Naive thymus-derived CD4-positive, alpha-beta T cell (primary cell): ENCODE data around the gene TEAD4. TPM values are rescaled to one million over a fixed set of nuclear protein-coding genes. Genes with fewer than 3 reads are reported as not detected.
A peak's percentile ranks its signal among the peaks of the same experiment; 100 is the strongest.

Source experiments
- ATAC-seq: fragments of 150-1000 bp; cut with Tn5 transposase; 2 replicates; pipeline ENCODE4 v1.10.0; 2021; ENCODE audit warnings: mild to moderate bottlenecking, moderate library complexity
- CTCF ChIA-PET: fragments of 350-600 bp; sonication (Branson Sonifier 250); formaldehyde crosslinking; loops from one replicate; lab custom pipeline; 2021; ENCODE audit warnings: antibody characterized with exemption; lab: Charles Lee
- POLR2A ChIA-PET: fragments of 350-600 bp; sonication (Branson Sonifier 250); formaldehyde crosslinking; loops from one replicate; lab custom pipeline; 2021; ENCODE audit warnings: antibody characterized with exemption, inconsistent platforms; lab: Charles Lee
- DNase-seq, 9 donors: peaks; one replicate each; pipeline versions ENCODE4 v3.0.0 to v3.0.0-alpha.2; 2020 to 2022; ENCODE audit warnings: mixed read lengths in 1 of 9
- H3K27ac ChIP-seq: one replicate; pipeline ENCODE4 v1.7.0; 2013; ENCODE audit warnings: mild to moderate bottlenecking, low read depth, low read length, moderate library complexity
- H3K27me3 ChIP-seq, 2 donors: one replicate each; pipeline ENCODE4 v1.7.0; 2013; ENCODE audit warnings: low read length in 2 of 2, mild to moderate bottlenecking in 2 of 2, moderate library complexity in 2 of 2; ENCODE audit not compliant: control insufficient read depth in 2 of 2, insufficient read depth in 2 of 2
- H3K36me3 ChIP-seq, 3 experiments: 1 replicate in 2 of 3; 2 replicates in 1 of 3; pipeline ENCODE4 v1.7.0; 2013; ENCODE audit warnings: low read length in 3 of 3, mild to moderate bottlenecking in 3 of 3, moderate library complexity in 1 of 3; ENCODE audit not compliant: insufficient read depth in 3 of 3, control insufficient read depth in 2 of 3
- H3K4me1 ChIP-seq, 2 donors: one replicate each; pipeline ENCODE4 v1.7.0; 2013; ENCODE audit warnings: low read length in 2 of 2, mild to moderate bottlenecking in 2 of 2, moderate library complexity in 1 of 2; ENCODE audit not compliant: control insufficient read depth in 2 of 2, insufficient read depth in 2 of 2
- H3K4me3 ChIP-seq: 2 replicates; pipeline ENCODE4 v1.7.0; 2013; ENCODE audit warnings: mild to moderate bottlenecking, low read length
- H3K9me3 ChIP-seq, 3 experiments: 1 replicate in 2 of 3; 2 replicates in 1 of 3; pipeline ENCODE4 v1.7.0; 2013; ENCODE audit warnings: low read length in 3 of 3; ENCODE audit not compliant: control insufficient read depth in 2 of 3
- H3K27ac Mint-ChIP-seq, 9 donors: one replicate each; pipeline ENCODE4 v1.8.0; 2020 to 2022; ENCODE audit warnings: mixed read lengths in 9 of 9, mild to moderate bottlenecking in 8 of 9, moderate library complexity in 5 of 9, inconsistent platforms in 2 of 9
- H3K27me3 Mint-ChIP-seq, 5 donors: one replicate each; pipeline ENCODE4 v1.8.0; 2021 to 2022; ENCODE audit warnings: mixed read lengths in 5 of 5, mild to moderate bottlenecking in 1 of 5
- H3K36me3 Mint-ChIP-seq, 5 donors: one replicate each; pipeline ENCODE4 v1.8.0; 2020 to 2022; ENCODE audit warnings: mixed read lengths in 5 of 5, mild to moderate bottlenecking in 3 of 5, inconsistent platforms in 1 of 5
- H3K4me1 Mint-ChIP-seq, 7 donors: one replicate each; pipeline ENCODE4 v1.8.0; 2020 to 2022; ENCODE audit warnings: mixed read lengths in 7 of 7, mild to moderate bottlenecking in 3 of 7, inconsistent platforms in 1 of 7
- H3K4me3 Mint-ChIP-seq, 10 donors: one replicate each; pipeline ENCODE4 v1.8.0; 2020 to 2022; ENCODE audit warnings: mild to moderate bottlenecking in 10 of 10, mixed read lengths in 10 of 10, moderate library complexity in 6 of 10, inconsistent platforms in 2 of 10
- H3K9me3 Mint-ChIP-seq, 11 donors: one replicate each; pipeline ENCODE4 v1.8.0; 2020 to 2022; ENCODE audit warnings: mixed read lengths in 11 of 11, mild to moderate bottlenecking in 4 of 11, inconsistent platforms in 1 of 11, moderate library complexity in 1 of 11
- intact Hi-C, 2 donors: fragments of 100-400 bp; cut with micrococcal nuclease; formaldehyde crosslinking; loops; one replicate each; pipeline ENCODE4 v1.15.1; 2023
- polyA plus RNA-seq, 2 donors: library from polyadenylated mRNA; unstranded; fragments of 300-500 nt; fragmentation: Illumina TruSeq; gene quantifications; one replicate each; pipeline ENCODE4 v1.2.3, GENCODE V29; 2021
- total RNA-seq, 6 experiments: library from RNA in 5 of 6; stranded (reverse) in 5 of 6; gene quantifications; 1 replicate in 5 of 6; 2 replicates in 1 of 6; pipeline ENCODE4 v1.2.3 and lab custom pipeline; 2021 to 2026

TEAD4 gene
- total RNA-seq (1 to 10 TPM in 1 of 5 experiments, not detected in 4; 1.8 TPM), polyA plus RNA-seq (not detected), total RNA-seq (lab: John Stamatoyannopoulos, UW) (not detected)

GRCh38 chr12:2959192-2959504, at the start of gene TEAD4:
TEAD4 (plus strand) TSS chr12:2959397.
- H3K4me3 ChIP-seq: no peak within 1 kb of the TSS
- H3K27me3 Mint-ChIP-seq: peaks cover 48 to 65% (median 54%) of the 10 kb centered on the region in 5 donors
- ATAC-seq (no peak), DNase-seq (peak in 1 of 9 donors; percentile 62)
- peaks cover 0 to 6% of the 10 kb centered on the region in 2 donors for H3K27me3 ChIP-seq
- peaks cover 0 to 3% (median 0%) of the 10 kb centered on the region in 11 donors for H3K9me3 Mint-ChIP-seq
- no peaks in the 10 kb centered on the region for H3K4me1 ChIP-seq
- H3K27ac ChIP-seq: no peak within 1 kb of the TSS
- H3K36me3 ChIP-seq: no peaks in the 10 kb centered on the region
- CTCF ChIA-PET: no interaction called here
- peaks cover 14 to 24% (median 16%) of the 10 kb centered on the region in 7 donors for H3K4me1 Mint-ChIP-seq
- H3K36me3 Mint-ChIP-seq: peaks cover 0 to 5% (median 0%) of the 10 kb centered on the region in 5 donors
- POLR2A ChIA-PET: no interaction called here
- H3K27ac Mint-ChIP-seq: peak within 1 kb of the TSS in 1 of 9 donors; percentile 57
- peak within 1 kb of the TSS; percentile 3 to 91 (median 75) for H3K4me3 Mint-ChIP-seq
- H3K9me3 ChIP-seq: no peaks in the 10 kb centered on the region
- intact Hi-C loops: no loop called here

- ATAC-seq (no peak), DNase-seq (no peak)
- Histone ChIP-seq H3K36me3 (no peaks in the 10 kb centered on the region), H3K4me1 (no peaks in the 10 kb centered on the region), H3K27me3 (no peaks in the 10 kb centered on the region), H3K9me3 (no peaks in the 10 kb centered on the region), H3K4me3 (no peak overlapping the region), H3K27ac (no peak overlapping the region)
- H3K27ac Mint-ChIP-seq: no peak overlapping the region
- H3K4me3 Mint-ChIP-seq: no peak overlapping the region
- peaks cover 0 to 2% (median 0%) of the 10 kb centered on the region in 7 donors for H3K4me1 Mint-ChIP-seq
- H3K9me3 Mint-ChIP-seq: peaks cover 0 to 1% (median 0%) of the 10 kb centered on the region in 11 donors
- H3K36me3 Mint-ChIP-seq: peaks cover 0 to 47% (median 18%) of the 10 kb centered on the region in 5 donors
- no peaks in the 10 kb centered on the region for H3K27me3 Mint-ChIP-seq
- POLR2A ChIA-PET: interaction anchor here (0.8 kb wide), 1 partner anchor 35 kb away, joined by 3 read pairs; the partner anchor contains the start of genes FOXM1 and RHNO1
- intact Hi-C loops: no loop called here
- CTCF ChIA-PET: interaction anchor here (0.6 kb wide), 2 partner anchors 14 to 242 kb away, joined by 3 read pairs; no protein-coding TSS in a partner anchor
Measured at GRCh38 chr12:2912216-2912575, 47.0 kb upstream of the TEAD4 start.

- no peak overlapping the region for H3K27ac ChIP-seq
- ATAC-seq (no peak), DNase-seq (no peak)
- peaks cover 0 to 3% (median 0%) of the 10 kb centered on the region in 3 experiments for H3K36me3 ChIP-seq
- H3K36me3 Mint-ChIP-seq: peaks cover 0 to 46% (median 23%) of the 10 kb centered on the region in 5 donors
- no peaks in the 10 kb centered on the region for H3K27me3 Mint-ChIP-seq
- no peak overlapping the region for H3K4me3 ChIP-seq
- POLR2A ChIA-PET: no interaction called here
- no peaks in the 10 kb centered on the region for H3K4me1 Mint-ChIP-seq
- no peak overlapping the region for H3K4me3 Mint-ChIP-seq
- H3K4me1 ChIP-seq: no peaks in the 10 kb centered on the region
- H3K9me3 Mint-ChIP-seq: no peaks in the 10 kb centered on the region
- CTCF ChIA-PET: no interaction called here
- no peak overlapping the region for H3K27ac Mint-ChIP-seq
- no peaks in the 10 kb centered on the region for H3K9me3 ChIP-seq
- intact Hi-C loops: no loop called here
- no peaks in the 10 kb centered on the region for H3K27me3 ChIP-seq
Measured at GRCh38 chr12:2919249-2919648, 39.9 kb upstream of the TEAD4 start.

- H3K4me1 ChIP-seq: no peaks in the 10 kb centered on the region
- Mint-ChIP-seq H3K27me3 (no peaks in the 10 kb centered on the region), H3K27ac (no peak overlapping the region), H3K4me3 (no peak overlapping the region), H3K4me1 (no peaks in the 10 kb centered on the region), H3K36me3 (peaks cover 6 to 37% (median 23%) of the 10 kb centered on the region in 5 donors), H3K9me3 (no peaks in the 10 kb centered on the region)
- ChIA-PET CTCF (interaction anchor here (0.7 kb wide), 1 partner anchor 201 kb away, joined by 3 read pairs; no protein-coding TSS in a partner anchor), POLR2A (no interaction called here)
- peaks cover 0 to 10% (median 0%) of the 10 kb centered on the region in 3 experiments for H3K36me3 ChIP-seq
- H3K27me3 ChIP-seq: no peaks in the 10 kb centered on the region
- H3K4me3 ChIP-seq: no peak overlapping the region
- no peak for ATAC-seq
- no peak for DNase-seq
- H3K9me3 ChIP-seq: no peaks in the 10 kb centered on the region
- intact Hi-C loops: no loop called here
- H3K27ac ChIP-seq: no peak overlapping the region
Measured at GRCh38 chr12:2922329-2922728, 36.9 kb upstream of the TEAD4 start.

DNA sequence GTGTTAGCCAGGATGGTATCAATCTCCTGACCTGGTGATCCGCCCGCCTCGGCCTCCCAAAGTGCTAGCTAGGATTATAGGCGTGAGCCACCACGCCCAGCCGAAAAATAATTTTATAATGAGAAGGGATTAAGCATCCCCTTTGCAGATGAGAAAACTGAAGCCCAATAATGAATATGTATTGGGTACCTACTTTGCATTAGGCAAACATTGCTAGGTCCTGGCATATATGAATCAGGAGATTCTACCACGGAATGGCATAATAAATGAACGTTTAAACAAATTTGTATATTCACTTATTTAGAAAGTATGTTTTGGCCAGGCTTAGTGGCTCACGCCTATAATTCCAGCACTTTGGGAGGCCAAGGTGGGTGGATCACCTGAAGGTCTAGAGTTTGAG, 36.1 kb upstream of the TEAD4 start:
- ChIA-PET POLR2A (no interaction called here), CTCF (no interaction called here)
- Mint-ChIP-seq H3K27me3 (no peaks in the 10 kb centered on the region), H3K4me1 (no peaks in the 10 kb centered on the region), H3K27ac (no peak overlapping the region), H3K36me3 (peaks cover 6 to 43% (median 23%) of the 10 kb centered on the region in 5 donors), H3K4me3 (no peak overlapping the region), H3K9me3 (no peaks in the 10 kb centered on the region)
- Histone ChIP-seq H3K36me3 (peaks cover 0 to 10% (median 0%) of the 10 kb centered on the region in 3 experiments), H3K27me3 (no peaks in the 10 kb centered on the region), H3K4me1 (no peaks in the 10 kb centered on the region), H3K4me3 (no peak overlapping the region), H3K27ac (no peak overlapping the region), H3K9me3 (no peaks in the 10 kb centered on the region)
- ATAC-seq (no peak), DNase-seq (no peak)
- intact Hi-C loops: no loop called here

DNA sequence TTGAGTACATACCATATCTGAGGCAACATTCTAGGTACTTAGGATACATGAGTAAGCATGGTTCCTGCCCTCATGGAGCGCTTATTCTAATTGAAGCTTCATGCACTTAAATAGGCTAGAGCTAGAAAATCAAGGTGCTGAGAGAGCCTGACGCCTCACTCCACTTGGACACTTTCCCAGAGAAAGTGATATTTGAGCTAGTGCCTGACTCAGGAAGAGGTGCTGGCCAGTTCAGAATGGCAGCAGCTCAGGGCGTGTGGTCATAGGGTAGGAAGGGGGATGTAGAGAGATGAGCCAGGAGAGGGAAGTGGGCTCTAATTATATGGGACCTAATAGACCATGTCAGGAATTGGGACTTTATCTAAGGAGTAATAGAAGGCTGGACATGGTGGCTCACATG, 35.2 kb upstream of the TEAD4 start:
- Mint-ChIP-seq H3K27me3 (no peaks in the 10 kb centered on the region), H3K9me3 (no peaks in the 10 kb centered on the region), H3K27ac (no peak overlapping the region), H3K4me1 (no peaks in the 10 kb centered on the region), H3K4me3 (no peak overlapping the region), H3K36me3 (peaks cover 6 to 43% (median 23%) of the 10 kb centered on the region in 5 donors)
- no peak for ATAC-seq
- Histone ChIP-seq H3K4me3 (no peak overlapping the region), H3K9me3 (no peaks in the 10 kb centered on the region), H3K4me1 (no peaks in the 10 kb centered on the region), H3K27me3 (no peaks in the 10 kb centered on the region), H3K36me3 (peaks cover 0 to 10% (median 0%) of the 10 kb centered on the region in 3 experiments), H3K27ac (no peak overlapping the region)
- intact Hi-C loops: no loop called here
- POLR2A ChIA-PET: interaction anchor here (0.6 kb wide), 1 partner anchor 1161 kb away, joined by 3 read pairs; no protein-coding TSS in a partner anchor
- no peak for DNase-seq
- CTCF ChIA-PET: no interaction called here
